ENCODE measurements around the gene SH3BP2.

DNA sequence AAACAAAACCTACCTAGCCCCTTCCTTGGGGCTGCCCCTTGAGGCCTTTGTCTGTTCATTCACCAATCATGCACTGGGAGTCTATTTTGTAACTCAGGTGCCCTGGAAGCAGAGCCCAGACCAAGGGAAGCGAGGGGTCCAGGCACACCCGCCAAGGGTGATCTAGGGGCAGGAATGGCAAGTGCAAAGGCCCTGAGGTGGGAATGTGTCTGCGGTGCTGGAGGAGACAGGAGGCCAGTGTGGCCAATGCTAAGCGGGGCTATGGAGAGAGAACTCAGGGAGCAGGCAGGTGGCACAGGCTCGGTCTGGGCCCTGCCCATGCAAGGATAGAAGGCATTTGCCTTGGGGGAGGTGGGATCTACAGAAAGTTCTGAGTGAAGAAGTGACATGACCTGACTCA is 3.5 kb upstream of the SH3BP2 start:
- TF ChIP-seq, protein P1, sequence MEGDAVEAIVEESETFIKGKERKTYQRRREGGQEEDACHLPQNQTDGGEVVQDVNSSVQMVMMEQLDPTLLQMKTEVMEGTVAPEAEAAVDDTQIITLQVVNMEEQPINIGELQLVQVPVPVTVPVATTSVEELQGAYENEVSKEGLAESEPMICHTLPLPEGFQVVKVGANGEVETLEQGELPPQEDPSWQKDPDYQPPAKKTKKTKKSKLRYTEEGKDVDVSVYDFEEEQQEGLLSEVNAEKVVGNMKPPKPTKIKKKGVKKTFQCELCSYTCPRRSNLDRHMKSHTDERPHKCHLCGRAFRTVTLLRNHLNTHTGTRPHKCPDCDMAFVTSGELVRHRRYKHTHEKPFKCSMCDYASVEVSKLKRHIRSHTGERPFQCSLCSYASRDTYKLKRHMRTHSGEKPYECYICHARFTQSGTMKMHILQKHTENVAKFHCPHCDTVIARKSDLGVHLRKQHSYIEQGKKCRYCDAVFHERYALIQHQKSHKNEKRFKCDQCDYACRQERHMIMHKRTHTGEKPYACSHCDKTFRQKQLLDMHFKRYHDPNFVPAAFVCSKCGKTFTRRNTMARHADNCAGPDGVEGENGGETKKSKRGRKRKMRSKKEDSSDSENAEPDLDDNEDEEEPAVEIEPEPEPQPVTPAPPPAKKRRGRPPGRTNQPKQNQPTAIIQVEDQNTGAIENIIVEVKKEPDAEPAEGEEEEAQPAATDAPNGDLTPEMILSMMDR (IDR thresholded peaks at IDR 0.05; ENCODE audit: poor library complexity, severe bottlenecking), result no peak
- TF ChIP-seq EP300 (conservative IDR thresholded peaks at IDR 0.05; ENCODE audit: poor library complexity, severe bottlenecking) (no peak), POLR2AphosphoS5 (IDR thresholded peaks at IDR 0.05) (no peak)

Measured in neural cell (in vitro differentiated cells).